GM12872 (cell line): Measurements from ENCODE around the gene BICD1.

ENCODE experiments used
- TF ChIP-seq, protein P1 (sequence below): IDR thresholded peaks from 3 replicates; pipeline ENCODE4 v1.5.1; 2011; ENCODE audit warnings: low read depth, mild to moderate bottlenecking, low read length, moderate library complexity; ENCODE audit not compliant: insufficient read depth

Gene BICD1

DNA sequence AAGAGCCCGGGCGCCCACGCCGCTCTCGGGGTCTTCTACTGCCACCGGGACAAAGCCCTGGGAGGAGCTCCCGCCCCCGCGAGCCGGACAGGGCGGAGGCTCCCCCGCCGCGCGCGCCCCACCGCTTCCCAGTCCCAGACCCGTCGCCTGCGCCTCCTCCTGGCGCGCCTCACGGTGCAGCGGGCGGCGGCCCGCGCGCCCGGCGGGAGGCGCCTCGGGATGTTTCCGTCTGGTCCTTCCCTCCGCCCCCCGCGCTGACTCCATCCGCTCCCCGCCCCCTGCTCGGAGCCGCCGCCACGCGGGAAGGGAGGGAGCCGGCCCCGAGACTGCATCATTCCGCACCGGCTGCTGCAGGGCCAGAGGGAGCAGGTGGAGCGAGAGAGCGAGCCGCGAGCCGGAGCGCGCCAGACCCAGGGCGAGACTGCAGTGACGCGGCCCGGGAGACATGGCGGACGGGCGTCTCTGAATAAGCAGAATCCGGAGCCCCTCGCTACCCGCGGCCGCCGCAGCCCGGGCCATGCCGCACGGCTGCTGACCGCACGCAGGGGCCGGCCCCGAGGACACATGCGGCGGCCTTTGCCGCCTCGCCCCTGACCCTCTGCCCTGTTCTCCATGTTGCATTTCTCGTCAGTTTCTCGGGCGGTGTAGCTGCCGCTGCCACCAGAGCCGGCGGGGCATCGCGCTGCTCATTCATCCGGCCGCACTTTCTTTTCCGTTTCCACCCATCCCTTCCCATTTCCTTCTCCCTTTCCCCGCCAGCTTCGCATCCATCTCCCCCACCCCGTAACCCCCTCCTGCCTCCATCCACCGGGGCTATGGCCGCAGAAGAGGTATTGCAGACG, at the start of gene BICD1:
BICD1 (plus strand) TSS at position 331 of the 842 bp plus-strand sequence; CDS start at position 816, 485 bp downstream.
- TF ChIP-seq, protein P1, sequence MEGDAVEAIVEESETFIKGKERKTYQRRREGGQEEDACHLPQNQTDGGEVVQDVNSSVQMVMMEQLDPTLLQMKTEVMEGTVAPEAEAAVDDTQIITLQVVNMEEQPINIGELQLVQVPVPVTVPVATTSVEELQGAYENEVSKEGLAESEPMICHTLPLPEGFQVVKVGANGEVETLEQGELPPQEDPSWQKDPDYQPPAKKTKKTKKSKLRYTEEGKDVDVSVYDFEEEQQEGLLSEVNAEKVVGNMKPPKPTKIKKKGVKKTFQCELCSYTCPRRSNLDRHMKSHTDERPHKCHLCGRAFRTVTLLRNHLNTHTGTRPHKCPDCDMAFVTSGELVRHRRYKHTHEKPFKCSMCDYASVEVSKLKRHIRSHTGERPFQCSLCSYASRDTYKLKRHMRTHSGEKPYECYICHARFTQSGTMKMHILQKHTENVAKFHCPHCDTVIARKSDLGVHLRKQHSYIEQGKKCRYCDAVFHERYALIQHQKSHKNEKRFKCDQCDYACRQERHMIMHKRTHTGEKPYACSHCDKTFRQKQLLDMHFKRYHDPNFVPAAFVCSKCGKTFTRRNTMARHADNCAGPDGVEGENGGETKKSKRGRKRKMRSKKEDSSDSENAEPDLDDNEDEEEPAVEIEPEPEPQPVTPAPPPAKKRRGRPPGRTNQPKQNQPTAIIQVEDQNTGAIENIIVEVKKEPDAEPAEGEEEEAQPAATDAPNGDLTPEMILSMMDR: peak; percentile 35; the same call in 1 of the 3 replicates

DNA sequence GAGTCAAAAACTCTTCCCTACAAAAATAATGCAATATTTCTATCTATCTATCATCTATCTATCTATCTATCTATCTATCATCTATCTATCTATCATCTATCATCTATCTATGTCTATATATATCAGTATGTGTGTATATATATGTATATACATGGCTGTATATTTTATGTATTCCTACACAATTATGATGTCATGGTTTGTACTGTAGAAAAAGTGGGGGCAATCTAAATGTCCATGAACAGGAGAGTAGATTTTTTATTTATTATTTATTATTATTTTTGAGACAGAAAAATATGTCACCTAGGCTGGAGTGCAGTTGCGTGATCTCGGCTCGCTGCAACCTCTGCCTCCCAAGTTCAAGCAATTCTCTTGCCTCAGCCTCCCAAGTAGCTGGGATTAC, 45.6 kb upstream of the BICD1 start:
- TF ChIP-seq, protein P1: no peak

- TF ChIP-seq, protein P1: peak; percentile 11; the same call in 1 of the 3 replicates
Measured at GRCh38 chr12:32062881-32063280, 43.8 kb upstream of the BICD1 start.

- TF ChIP-seq, protein P1: no peak
Measured at GRCh38 chr12:32063796-32064195, 42.9 kb upstream of the BICD1 start.

GRCh38 chr12:32066206-32066605, 40.4 kb upstream of the BICD1 start:
- TF ChIP-seq, protein P1: no peak

- TF ChIP-seq, protein P1: no peak
Measured at GRCh38 chr12:32069071-32069470, 37.6 kb upstream of the BICD1 start.

GRCh38 chr12:32069731-32070130, 36.9 kb upstream of the BICD1 start:
- TF ChIP-seq, protein P1: no peak
